Endothelial cell of umbilical vein (primary cell): ENCODE results near the gene OCEL1. TPM values are rescaled to one million over a fixed set of nuclear protein-coding genes. Genes with fewer than 3 reads are reported as not detected.

Experiments
- BruUV-seq: library from RNA; stranded (reverse); fragments of 400-500 nt; replicated peaks from 2 replicates; lab custom pipeline; 2021; lab: Mats Ljungman, UMichigan
- CTCF ChIA-PET: fragments of 300-600, 350-600 bp; sonication (Branson Sonifier 250); formaldehyde crosslinking; loops from one replicate; lab custom pipeline; 2021; ENCODE audit warnings: antibody characterized with exemption, inconsistent platforms; lab: Charles Lee
- POLR2A ChIA-PET: fragments of 300-600, 350-600 bp; sonication (Branson Sonifier 250); formaldehyde crosslinking; loops from one replicate; lab custom pipeline; 2021; ENCODE audit warnings: antibody characterized with exemption, inconsistent platforms; lab: Charles Lee
- DNase-seq: peaks from one replicate; pipeline ENCODE4 v3.0.0-alpha.2; 2011; ENCODE audit warnings: low read depth, low spot score
- FAIRE-seq: peaks from 2 replicates; lab custom pipeline; 2011; peaks lifted over from hg19 to GRCh38; lab: Jason Lieb, UNC
- H2AFZ ChIP-seq: 2 replicates; pipeline ENCODE4 v1.6.0; 2012; ENCODE audit warnings: low read depth, low read length, control low read depth, inconsistent platforms
- H3K27ac ChIP-seq: 2 replicates; pipeline ENCODE4 v1.5.1; 2011; ENCODE audit warnings: low read depth, mild to moderate bottlenecking, control low read depth, low read length, moderate library complexity; ENCODE audit not compliant: insufficient read depth
- H3K27me3 ChIP-seq, 2 experiments: 2 replicates each; pipeline versions ENCODE4 v1.6.0 to v1.6.1; 2011; ENCODE audit warnings: low read length in 2 of 2, mixed read lengths in 1 of 2; ENCODE audit not compliant: control insufficient read depth in 2 of 2, insufficient read depth in 2 of 2
- H3K36me3 ChIP-seq, 2 experiments: 2 replicates in 1 of 2; 3 replicates in 1 of 2; pipeline ENCODE4 v1.5.1; 2011; ENCODE audit warnings: low read length in 2 of 2, mild to moderate bottlenecking in 1 of 2, moderate library complexity in 1 of 2; ENCODE audit not compliant: control insufficient read depth in 2 of 2, insufficient read depth in 2 of 2; ENCODE audit errors: extremely low read depth in 1 of 2
- H3K4me1 ChIP-seq: 3 replicates; pipeline ENCODE4 v1.5.1; 2011; ENCODE audit warnings: mild to moderate bottlenecking, low read length; ENCODE audit not compliant: control insufficient read depth, insufficient read depth; ENCODE audit errors: extremely low read depth
- H3K4me2 ChIP-seq: 2 replicates; pipeline ENCODE4 v1.6.1; 2011; ENCODE audit warnings: low read length, control low read depth, mixed read lengths; ENCODE audit not compliant: insufficient read depth
- H3K4me3 ChIP-seq, 3 experiments: fragments of 200-600 bp in 1 of 3; sonication (generic), shearing (Covaris generic) in 1 of 3; replicated peaks in 1 of 3; 2 replicates each; pipeline ENCODE4 v1.5.1; 2011 to 2016; ENCODE audit warnings: control low read depth in 3 of 3, low read length in 3 of 3, mild to moderate bottlenecking in 2 of 3, inconsistent platforms in 1 of 3, low read depth in 1 of 3, moderate library complexity in 1 of 3; ENCODE audit not compliant: insufficient read depth in 1 of 3
- H3K79me2 ChIP-seq: 2 replicates; pipeline ENCODE4 v1.6.0; 2012; ENCODE audit warnings: low read length, inconsistent platforms; ENCODE audit not compliant: control insufficient read depth, insufficient read depth
- H3K9ac ChIP-seq: replicated peaks from 2 replicates; pipeline ENCODE3; 2011; ENCODE audit warnings: low read length, control low read depth; ENCODE audit not compliant: insufficient read depth; ENCODE audit errors: extremely low read depth
- H3K9me1 ChIP-seq: replicated peaks from 3 replicates; pipeline ENCODE4 v1.6.0; 2011; ENCODE audit warnings: mild to moderate bottlenecking, low read length; ENCODE audit not compliant: control insufficient read depth, insufficient read depth; ENCODE audit errors: extremely low read depth
- H3K9me3 ChIP-seq: replicated peaks from 2 replicates; pipeline ENCODE4 v1.5.1; 2012; ENCODE audit warnings: low read length, inconsistent platforms; ENCODE audit not compliant: control insufficient read depth, insufficient read depth
- H4K20me1 ChIP-seq: replicated peaks from 2 replicates; pipeline ENCODE3; 2011; ENCODE audit warnings: mild to moderate bottlenecking, low read length; ENCODE audit not compliant: control insufficient read depth, insufficient read depth; ENCODE audit errors: extremely low read depth
- EZH2 ChIP-seq: IDR thresholded peaks from 2 replicates; pipeline ENCODE4 v1.6.1; 2012; ENCODE audit warnings: borderline replicate concordance, low read depth, mild to moderate bottlenecking, moderate library complexity, low read length, inconsistent platforms; ENCODE audit not compliant: severe bottlenecking
- FOS ChIP-seq: IDR thresholded peaks from 2 replicates; pipeline ENCODE4 v1.6.1; 2011; ENCODE audit warnings: mild to moderate bottlenecking, low read length, moderate library complexity, borderline replicate concordance; ENCODE audit not compliant: insufficient read depth
- GATA2 ChIP-seq: IDR thresholded peaks from 2 replicates; pipeline ENCODE4 v1.7.0; 2011; ENCODE audit warnings: low read depth, mild to moderate bottlenecking, moderate library complexity, mixed read lengths, low read length; ENCODE audit not compliant: insufficient read length, insufficient read depth
- JUN ChIP-seq: IDR thresholded peaks from 2 replicates; pipeline ENCODE4 v1.6.1; 2011; ENCODE audit warnings: borderline replicate concordance, low read depth; ENCODE audit not compliant: insufficient read length, insufficient read depth
- MAX ChIP-seq: IDR thresholded peaks from 2 replicates; pipeline ENCODE4 v1.6.1; 2011; ENCODE audit not compliant: insufficient read depth, insufficient read length
- MYC ChIP-seq: IDR thresholded peaks from one replicate; pipeline ENCODE4 v1.6.1; 2011; ENCODE audit warnings: mild to moderate bottlenecking, low read depth, low read length
- POLR2A ChIP-seq: IDR thresholded peaks from 2 replicates; pipeline ENCODE4 v1.6.1; 2012; ENCODE audit warnings: low read depth, mild to moderate bottlenecking, control low read depth, low read length
- POLR2AphosphoS5 ChIP-seq: IDR thresholded peaks from 2 replicates; pipeline ENCODE4 v1.6.1; 2012; ENCODE audit warnings: low read depth, mild to moderate bottlenecking, control low read depth, low read length, moderate library complexity; ENCODE audit not compliant: insufficient read depth
- dilution Hi-C: fragments of 300-500 bp; cut with MboI; formaldehyde crosslinking; loops from one replicate; pipeline ENCODE4 v1.15.0; 2019; ENCODE audit warnings: low sequenced_read_pairs; ENCODE audit not compliant: extremely low pct_ligation_motif_present
- intact Hi-C: fragments of 100-400 bp; cut with micrococcal nuclease; formaldehyde crosslinking; loops from one replicate; pipeline ENCODE4 v1.10.0; 2022
- polyA plus RNA-seq, 4 experiments: library from polyadenylated mRNA; depleted of rRNA in 3 of 4; stranded (reverse) in 3 of 4; unstranded in 1 of 4; fragments of >200 nt; gene quantifications; 2 replicates each; pipeline versions ENCODE4 v1.2.1 to v1.2.3, GENCODE V29; 2011 to 2012; ENCODE audit warnings: missing spikeins in 1 of 4
- total RNA-seq: library from RNA; stranded (reverse); gene quantifications from 2 replicates; pipeline ENCODE4 v1.2.3, GENCODE V29; 2021
- TF ChIP-seq, protein P1 (sequence below), 2 donors: IDR thresholded peaks; 1 replicate in 1 of 2; 2 replicates in 1 of 2; pipeline ENCODE4 v1.5.1; 2011; ENCODE audit warnings: low read length in 2 of 2, mild to moderate bottlenecking in 2 of 2, moderate library complexity in 2 of 2, control low read depth in 1 of 2, inconsistent platforms in 1 of 2, low read depth in 1 of 2; ENCODE audit not compliant: insufficient read depth in 1 of 2; ENCODE audit errors: extremely low read depth in 1 of 2

The OCEL1 gene
- total and polyA plus RNA-seq, 2 donors (not counting 3 experiments of a cell fraction or from before 2014, with no cell fraction given): 7.4 to 13.0 TPM

DNA sequence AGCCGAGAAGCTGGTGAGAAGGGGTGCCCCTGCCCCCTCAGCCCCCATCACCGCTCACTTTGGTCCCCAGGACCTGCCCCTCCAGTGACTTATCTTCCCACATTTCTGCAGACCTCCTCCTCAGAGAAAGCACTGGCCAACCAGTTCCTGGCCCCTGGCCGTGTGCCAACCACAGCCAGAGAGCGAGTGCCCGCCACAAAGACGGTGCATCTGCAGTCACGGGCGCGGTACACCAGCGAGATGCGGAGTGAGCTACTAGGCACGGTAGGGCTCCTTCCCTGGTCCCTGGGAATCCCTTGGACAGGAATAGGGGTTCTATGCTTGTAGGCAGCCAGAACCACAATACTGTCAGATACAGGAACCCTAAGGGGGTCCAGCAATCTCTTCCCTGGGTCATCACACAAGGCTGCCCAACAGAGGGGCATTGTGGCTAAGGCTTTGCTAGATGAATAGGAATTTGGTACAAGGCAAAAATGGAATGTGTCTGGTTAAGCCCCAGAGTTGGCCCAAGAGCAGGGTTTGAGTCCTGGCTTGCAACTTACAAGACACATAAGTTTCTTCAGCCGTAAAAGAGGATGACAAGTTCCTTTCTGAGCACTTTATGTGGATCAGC, 9.9 kb upstream of the OCEL1 start:
- no peaks in the 10 kb centered on the region for H3K79me2 ChIP-seq
- H2AFZ ChIP-seq: no peak overlapping the region
- H3K36me3 ChIP-seq: peaks cover 0 to 11% of the 10 kb centered on the region in 2 experiments
- H3K9ac ChIP-seq: no peak overlapping the region
- no peaks in the 10 kb centered on the region for H3K9me3 ChIP-seq
- peaks cover 7% of the 10 kb centered on the region for H3K4me1 ChIP-seq
- no peak for DNase-seq
- no peak overlapping the region for H3K4me3 ChIP-seq
- ChIA-PET POLR2A (no interaction called here), CTCF (interaction anchor here (1.3 to 2.3 kb wide), 3 partner anchors 10 to 66 kb away, joined by 4 to 16 read pairs (median 5); no protein-coding TSS in a partner anchor)
- BruUV-seq: TSS peak; percentile 19
- dilution Hi-C loops: no loop called here
- no peak overlapping the region for H3K27ac ChIP-seq
- no peak overlapping the region for H3K4me2 ChIP-seq
- intact Hi-C loops: no loop called here
- no peak for TF ChIP-seq MAX
- no peak for TF ChIP-seq GATA2
- TF ChIP-seq POLR2AphosphoS5: no peak
- no peak for TF ChIP-seq MYC
- no peak for TF ChIP-seq JUN
- no peak for TF ChIP-seq FOS
- TF ChIP-seq, protein P1, sequence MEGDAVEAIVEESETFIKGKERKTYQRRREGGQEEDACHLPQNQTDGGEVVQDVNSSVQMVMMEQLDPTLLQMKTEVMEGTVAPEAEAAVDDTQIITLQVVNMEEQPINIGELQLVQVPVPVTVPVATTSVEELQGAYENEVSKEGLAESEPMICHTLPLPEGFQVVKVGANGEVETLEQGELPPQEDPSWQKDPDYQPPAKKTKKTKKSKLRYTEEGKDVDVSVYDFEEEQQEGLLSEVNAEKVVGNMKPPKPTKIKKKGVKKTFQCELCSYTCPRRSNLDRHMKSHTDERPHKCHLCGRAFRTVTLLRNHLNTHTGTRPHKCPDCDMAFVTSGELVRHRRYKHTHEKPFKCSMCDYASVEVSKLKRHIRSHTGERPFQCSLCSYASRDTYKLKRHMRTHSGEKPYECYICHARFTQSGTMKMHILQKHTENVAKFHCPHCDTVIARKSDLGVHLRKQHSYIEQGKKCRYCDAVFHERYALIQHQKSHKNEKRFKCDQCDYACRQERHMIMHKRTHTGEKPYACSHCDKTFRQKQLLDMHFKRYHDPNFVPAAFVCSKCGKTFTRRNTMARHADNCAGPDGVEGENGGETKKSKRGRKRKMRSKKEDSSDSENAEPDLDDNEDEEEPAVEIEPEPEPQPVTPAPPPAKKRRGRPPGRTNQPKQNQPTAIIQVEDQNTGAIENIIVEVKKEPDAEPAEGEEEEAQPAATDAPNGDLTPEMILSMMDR (IDR thresholded peaks at IDR 0.05; ENCODE audit: extremely low read depth in 1 of 2, insufficient read depth in 1 of 2, low read depth in 1 of 2, low read length in 2 of 2): no peak
- no peak for TF ChIP-seq EZH2
- no peak for TF ChIP-seq POLR2A
- no peak for FAIRE-seq
- H4K20me1 ChIP-seq: no peaks in the 10 kb centered on the region
- H3K9me1 ChIP-seq: no peaks in the 10 kb centered on the region
- H3K27me3 ChIP-seq: no peaks in the 10 kb centered on the region
